Measurements from ENCODE around the gene BCKDHB. TPM values are rescaled to one million over a fixed set of nuclear protein-coding genes. Genes with fewer than 3 reads are reported as not detected.
"Not testable (repeated sequence)": the region's sequence is repeated elsewhere in the genome, so short reads cannot be mapped to it uniquely, and the experiment has no call there.

The BCKDHB gene
- total RNA-seq, 4 donors from 2014 or later, result 1.6 to 6.9 (median 4.8) TPM

DNA sequence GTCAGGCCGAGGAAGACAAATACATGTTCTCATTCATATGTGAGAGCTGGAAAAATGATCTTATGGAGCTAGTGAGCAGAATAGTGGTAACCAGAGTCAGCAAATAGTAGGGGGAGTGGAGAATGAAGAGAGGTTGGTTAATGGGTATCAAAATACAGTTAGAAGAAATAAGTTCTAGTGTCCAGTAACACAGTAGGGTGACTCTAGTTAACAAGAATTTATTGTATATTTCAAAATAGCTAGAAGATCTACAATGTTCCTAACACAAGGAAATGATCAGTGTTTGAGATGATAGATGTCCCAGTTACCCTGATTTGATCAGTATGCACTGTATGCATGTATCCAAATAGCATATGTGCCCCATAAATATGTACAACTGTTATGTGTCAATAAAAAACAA is 128.4 kb downstream of the BCKDHB start:
- intact Hi-C loops (cut with DNase I; ENCODE audit: low total_unique reads), result no loop called here
- no peaks in the 10 kb centered on the region for H3K9me3 ChIP-seq

GRCh38 chr6:80235647-80236046 is 129.2 kb downstream of the BCKDHB start:
- H3K27ac ChIP-seq, result no peak overlapping the region
- H3K27me3 ChIP-seq, result no peaks in the 10 kb centered on the region
- no peak for DNase-seq
- ATAC-seq, result no peak
- intact Hi-C loops (cut with DNase I; ENCODE audit: low total_unique reads) (no loop called here), in situ Hi-C loops (cut with MboI; ENCODE audit: low sequenced_read_pairs in 4 of 4) (no loop called here)
- H3K9me3 ChIP-seq, result no peaks in the 10 kb centered on the region
- H3K4me3 ChIP-seq, result no peak overlapping the region
- no peaks in the 10 kb centered on the region for H3K36me3 ChIP-seq
- no peak for TF ChIP-seq POLR2A (IDR thresholded peaks at IDR 0.05)
- TF ChIP-seq, protein P1, sequence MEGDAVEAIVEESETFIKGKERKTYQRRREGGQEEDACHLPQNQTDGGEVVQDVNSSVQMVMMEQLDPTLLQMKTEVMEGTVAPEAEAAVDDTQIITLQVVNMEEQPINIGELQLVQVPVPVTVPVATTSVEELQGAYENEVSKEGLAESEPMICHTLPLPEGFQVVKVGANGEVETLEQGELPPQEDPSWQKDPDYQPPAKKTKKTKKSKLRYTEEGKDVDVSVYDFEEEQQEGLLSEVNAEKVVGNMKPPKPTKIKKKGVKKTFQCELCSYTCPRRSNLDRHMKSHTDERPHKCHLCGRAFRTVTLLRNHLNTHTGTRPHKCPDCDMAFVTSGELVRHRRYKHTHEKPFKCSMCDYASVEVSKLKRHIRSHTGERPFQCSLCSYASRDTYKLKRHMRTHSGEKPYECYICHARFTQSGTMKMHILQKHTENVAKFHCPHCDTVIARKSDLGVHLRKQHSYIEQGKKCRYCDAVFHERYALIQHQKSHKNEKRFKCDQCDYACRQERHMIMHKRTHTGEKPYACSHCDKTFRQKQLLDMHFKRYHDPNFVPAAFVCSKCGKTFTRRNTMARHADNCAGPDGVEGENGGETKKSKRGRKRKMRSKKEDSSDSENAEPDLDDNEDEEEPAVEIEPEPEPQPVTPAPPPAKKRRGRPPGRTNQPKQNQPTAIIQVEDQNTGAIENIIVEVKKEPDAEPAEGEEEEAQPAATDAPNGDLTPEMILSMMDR (IDR thresholded peaks at IDR 0.05 in 4 of 5, conservative IDR thresholded peaks at IDR 0.05 in 1 of 5), result no peak
- peaks cover 0 to 9% of the 10 kb centered on the region in 2 donors for H3K4me1 ChIP-seq

More for the DNA sequence above, 128.4 kb downstream of the BCKDHB start:
- TF ChIP-seq POLR2A (IDR thresholded peaks at IDR 0.05), result no peak
- TF ChIP-seq, protein P1 (IDR thresholded peaks at IDR 0.05 in 4 of 5, conservative IDR thresholded peaks at IDR 0.05 in 1 of 5), result no peak
- DNase-seq (no peak), ATAC-seq (no peak)
- Histone ChIP-seq H3K4me1 (peaks cover 0 to 9% of the 10 kb centered on the region in 2 donors), H3K36me3 (no peaks in the 10 kb centered on the region), H3K4me3 (no peak overlapping the region), H3K27me3 (no peaks in the 10 kb centered on the region), H3K27ac (no peak overlapping the region)
- in situ Hi-C loops (cut with MboI; ENCODE audit: low sequenced_read_pairs in 4 of 4), result no loop called here

DNA sequence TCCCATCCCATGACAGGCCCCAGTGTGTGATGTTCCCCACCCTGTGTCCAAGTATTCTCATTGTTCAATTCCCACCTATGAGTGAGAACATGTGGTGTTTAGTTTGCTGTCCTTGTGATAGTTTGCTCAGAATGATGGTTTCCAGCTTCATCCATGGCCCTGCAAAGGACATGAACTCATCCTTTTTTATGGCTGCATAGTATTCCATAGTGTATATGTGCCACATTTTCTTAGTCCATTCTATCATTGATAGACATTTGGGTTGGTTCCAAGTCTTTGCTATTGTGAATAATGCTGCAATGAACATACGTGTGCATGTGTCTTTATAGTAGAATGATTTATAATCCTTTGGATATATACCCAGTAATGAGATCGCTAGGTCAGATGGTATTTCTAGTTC is 132.3 kb downstream of the BCKDHB start:
- in situ Hi-C loops (cut with MboI; ENCODE audit: low sequenced_read_pairs in 4 of 4); H3K4me3 ChIP-seq; H3K27me3 ChIP-seq; ATAC-seq; H3K27ac ChIP-seq; H3K4me1 ChIP-seq; intact Hi-C loops (cut with DNase I; ENCODE audit: low total_unique reads); H3K36me3 ChIP-seq; H3K9me3 ChIP-seq; DNase-seq: not testable (repeated sequence)

GRCh38 chr6:80245043-80245442 is 138.6 kb downstream of the BCKDHB start:
- ATAC-seq, result no peak
- in situ Hi-C loops (cut with MboI; ENCODE audit: low sequenced_read_pairs in 4 of 4) (no loop called here), intact Hi-C loops (cut with DNase I; ENCODE audit: low total_unique reads) (no loop called here)

GRCh38 chr6:80249897-80250296 is 143.4 kb downstream of the BCKDHB start:
- in situ Hi-C loops (cut with MboI; ENCODE audit: low sequenced_read_pairs in 4 of 4), result no loop called here
- ATAC-seq (no peak), DNase-seq (no peak)
- TF ChIP-seq, protein P1 (IDR thresholded peaks at IDR 0.05 in 4 of 5, conservative IDR thresholded peaks at IDR 0.05 in 1 of 5), result no peak
- TF ChIP-seq POLR2A (IDR thresholded peaks at IDR 0.05), result no peak
- Histone ChIP-seq H3K9me3 (no peaks in the 10 kb centered on the region), H3K4me1 (peaks cover 0 to 7% of the 10 kb centered on the region in 2 donors), H3K27me3 (no peaks in the 10 kb centered on the region), H3K4me3 (no peak overlapping the region), H3K36me3 (no peaks in the 10 kb centered on the region), H3K27ac (no peak overlapping the region)
- intact Hi-C loops (cut with DNase I; ENCODE audit: low total_unique reads), result no loop called here

More at GRCh38 chr6:80245043-80245442, 138.6 kb downstream of the BCKDHB start:
- no peaks in the 10 kb centered on the region for H3K36me3 ChIP-seq
- H3K27ac ChIP-seq, result no peak overlapping the region
- no peaks in the 10 kb centered on the region for H3K9me3 ChIP-seq
- no peaks in the 10 kb centered on the region for H3K27me3 ChIP-seq
- no peak overlapping the region for H3K4me3 ChIP-seq
- DNase-seq, result no peak
- TF ChIP-seq, protein P1 (IDR thresholded peaks at IDR 0.05 in 4 of 5, conservative IDR thresholded peaks at IDR 0.05 in 1 of 5), result no peak
- TF ChIP-seq POLR2A (IDR thresholded peaks at IDR 0.05), result no peak
- H3K4me1 ChIP-seq, result peaks cover 0 to 7% of the 10 kb centered on the region in 2 donors

All from gastrocnemius medialis (tissue), 4 donors.